Measurements from ENCODE around the gene BPIFA1.

The BPIFA1 gene

GRCh38 chr20:33261465-33261864, 25.7 kb downstream of the BPIFA1 start:
- Histone ChIP-seq H4K20me1 (ENCODE audit: insufficient read depth, low read length) (no peaks in the 10 kb centered on the region; the same call in 1 of the 2 replicates), H3K36me3 (ENCODE audit: insufficient read depth, low read length) (no peaks in the 10 kb centered on the region), H2AFZ (ENCODE audit: low read depth, low read length) (no peak overlapping the region), H3K27me3 (ENCODE audit: insufficient read depth, low read length, poor library complexity) (peaks cover 28% of the 10 kb centered on the region), H3K4me2 (ENCODE audit: insufficient read depth, low read length) (no peak overlapping the region), H3K9ac (ENCODE audit: low read depth, low read length) (no peak overlapping the region), H3K79me2 (ENCODE audit: insufficient read depth, low read length) (no peaks in the 10 kb centered on the region), H3K4me1 (ENCODE audit: insufficient read depth, low read length) (no peaks in the 10 kb centered on the region), H3K27ac (ENCODE audit: low read length) (no peak overlapping the region), H3K9me3 (ENCODE audit: insufficient read depth, low read length, severe bottlenecking) (no peaks in the 10 kb centered on the region), H3K4me3 (ENCODE audit: low read depth in 1 of 2, low read length in 2 of 2) (no peak overlapping the region)
- TF ChIP-seq CTCF (IDR thresholded peaks at IDR 0.05; ENCODE audit: borderline replicate concordance, extremely low read depth, low read length, poor library complexity, severe bottlenecking) (no peak), EZH2 (IDR thresholded peaks at IDR 0.05; ENCODE audit: borderline replicate concordance, low read depth, low read length, severe bottlenecking) (no peak)
- DNase-seq (no peak), ATAC-seq (ENCODE audit: insufficient read depth, low read depth) (no peak)

- Histone ChIP-seq H3K27ac (ENCODE audit: low read length) (no peak overlapping the region), H3K4me3 (ENCODE audit: low read depth in 1 of 2, low read length in 2 of 2) (no peak overlapping the region), H3K4me2 (ENCODE audit: insufficient read depth, low read length) (no peak overlapping the region)
These were observed 26.9 kb downstream of the BPIFA1 start for GRCh38 chr20:33262658-33263065.

GRCh38 chr20:33263784-33264183, 28.0 kb downstream of the BPIFA1 start:
- Histone ChIP-seq H4K20me1 (ENCODE audit: insufficient read depth, low read length) (no peaks in the 10 kb centered on the region; the same call in 1 of the 2 replicates), H3K4me2 (ENCODE audit: insufficient read depth, low read length) (no peak overlapping the region), H3K9ac (ENCODE audit: low read depth, low read length) (no peak overlapping the region), H3K79me2 (ENCODE audit: insufficient read depth, low read length) (no peaks in the 10 kb centered on the region), H3K27ac (ENCODE audit: low read length) (no peak overlapping the region), H3K36me3 (ENCODE audit: insufficient read depth, low read length) (no peaks in the 10 kb centered on the region), H2AFZ (ENCODE audit: low read depth, low read length) (no peak overlapping the region), H3K9me3 (ENCODE audit: insufficient read depth, low read length, severe bottlenecking) (no peaks in the 10 kb centered on the region), H3K27me3 (ENCODE audit: insufficient read depth, low read length, poor library complexity) (peaks cover 25% of the 10 kb centered on the region), H3K4me3 (ENCODE audit: low read depth in 1 of 2, low read length in 2 of 2) (no peak overlapping the region), H3K4me1 (ENCODE audit: insufficient read depth, low read length) (no peaks in the 10 kb centered on the region)
- ATAC-seq (ENCODE audit: insufficient read depth, low read depth), result no peak
- no peak for TF ChIP-seq EZH2 (IDR thresholded peaks at IDR 0.05; ENCODE audit: borderline replicate concordance, low read depth, low read length, severe bottlenecking)
- TF ChIP-seq CTCF (IDR thresholded peaks at IDR 0.05; ENCODE audit: borderline replicate concordance, extremely low read depth, low read length, poor library complexity, severe bottlenecking), result no peak
- DNase-seq, result no peak

More at GRCh38 chr20:33262658-33263065, 26.9 kb downstream of the BPIFA1 start:
- peaks cover 25% of the 10 kb centered on the region for H3K27me3 ChIP-seq (ENCODE audit: insufficient read depth, low read length, poor library complexity)
- H3K36me3 ChIP-seq (ENCODE audit: insufficient read depth, low read length), result no peaks in the 10 kb centered on the region
- no peaks in the 10 kb centered on the region; the same call in 1 of the 2 replicates for H4K20me1 ChIP-seq (ENCODE audit: insufficient read depth, low read length)
- no peak overlapping the region for H2AFZ ChIP-seq (ENCODE audit: low read depth, low read length)
- TF ChIP-seq CTCF (IDR thresholded peaks at IDR 0.05; ENCODE audit: borderline replicate concordance, extremely low read depth, low read length, poor library complexity, severe bottlenecking), result peak; percentile 65
- TF ChIP-seq EZH2 (IDR thresholded peaks at IDR 0.05; ENCODE audit: borderline replicate concordance, low read depth, low read length, severe bottlenecking), result no peak
- no peaks in the 10 kb centered on the region for H3K4me1 ChIP-seq (ENCODE audit: insufficient read depth, low read length)
- no peak overlapping the region for H3K9ac ChIP-seq (ENCODE audit: low read depth, low read length)
- no peaks in the 10 kb centered on the region for H3K9me3 ChIP-seq (ENCODE audit: insufficient read depth, low read length, severe bottlenecking)
- H3K79me2 ChIP-seq (ENCODE audit: insufficient read depth, low read length), result no peaks in the 10 kb centered on the region
- DNase-seq (peak; percentile 11), ATAC-seq (ENCODE audit: insufficient read depth, low read depth) (peak; percentile 65; the same call in 2 of the 3 replicates)

Measured in DND-41 (cell line).